ENCODE data around the gene PSMA6. TPM values are rescaled to one million over a fixed set of nuclear protein-coding genes. Genes with fewer than 3 reads are reported as not detected.
A peak's percentile ranks its signal among the peaks of the same experiment; 100 is the strongest.

The PSMA6 gene
- total and polyA plus RNA-seq, 2 of the 8 experiments (the other 6 are each of a cell fraction or from before 2014, with no cell fraction given), result 180 to 238 TPM

GRCh38 chr14:35331605-35332516, 39.7 kb downstream of the PSMA6 start:
- Histone ChIP-seq H3K9me3 (ENCODE audit: insufficient read depth in 2 of 2, low read depth in 1 of 2, low read length in 1 of 2) (no peaks in the 10 kb centered on the region), H3K4me3 (ENCODE audit: extremely low read depth in 1 of 4, insufficient read depth in 2 of 4, low read depth in 3 of 4, low read length in 4 of 4) (no peak overlapping the region; a peak in 1 of 8 replicates), H3K27ac (ENCODE audit: low read depth, low read length) (no peak overlapping the region), H3K14ac (ENCODE audit: insufficient read length) (no peak overlapping the region), H3K4ac (replicated peaks; ENCODE audit: insufficient read length, low read depth, low read length) (no peak overlapping the region), H3K27me3 (replicated peaks in 1 of 4; ENCODE audit: control insufficient read depth in 3 of 4, extremely low read depth in 1 of 4, insufficient read depth in 3 of 4, low read length in 3 of 4) (no peaks in the 10 kb centered on the region), H3K79me1 (ENCODE audit: low read depth, low read length) (no peaks in the 10 kb centered on the region), H2BK120ac (replicated peaks; ENCODE audit: low read depth, low read length) (no peak overlapping the region), H2BK5ac (ENCODE audit: low read depth, low read length) (peak overlapping the region; percentile 24; the same call in 1 of the 2 replicates), H3K23ac (ENCODE audit: insufficient read length) (no peak overlapping the region), H2AK5ac (ENCODE audit: low read depth, low read length) (no peak overlapping the region), H3K4me1 (replicated peaks in 1 of 4; ENCODE audit: control insufficient read depth in 3 of 4, insufficient read depth in 4 of 4, low read length in 3 of 4) (peaks cover 3 to 29% (median 21%) of the 10 kb centered on the region in 4 experiments), H2BK20ac (ENCODE audit: low read length) (no peak overlapping the region), H4K5ac (ENCODE audit: insufficient read length, low read depth, low read length) (peak overlapping the region; percentile 34), H4K91ac (replicated peaks; ENCODE audit: insufficient read length, low read length) (peak overlapping the region; percentile 25), H4K20me1 (replicated peaks in 1 of 2; ENCODE audit: control insufficient read depth in 1 of 2, insufficient read depth in 2 of 2, low read length in 2 of 2) (no peaks in the 10 kb centered on the region), H3K56ac (replicated peaks; ENCODE audit: insufficient read length, low read depth, low read length) (no peak overlapping the region), H2BK12ac (ENCODE audit: low read depth, low read length) (no peak overlapping the region), H3K9ac (replicated peaks in 1 of 4; ENCODE audit: extremely low read depth in 1 of 4, low read depth in 3 of 4, low read length in 3 of 4) (peak overlapping the region in 1 of 4 experiments; percentile 30; a peak in 1 of 7 replicates), H3K18ac (ENCODE audit: extremely low read depth, low read length) (0 out of 2 replicates have a peak overlapping the region, but pooled peaks have one; percentile 60), H3K36me3 (ENCODE audit: control insufficient read depth in 2 of 4, insufficient read depth in 4 of 4, low read length in 3 of 4) (no peaks in the 10 kb centered on the region), H3K23me2 (ENCODE audit: low read depth, low read length) (no peaks in the 10 kb centered on the region), H3K4me2 (ENCODE audit: insufficient read depth in 1 of 2, low read depth in 2 of 2, low read length in 2 of 2) (0 out of 4 replicates have a peak overlapping the region, but pooled peaks of 1 of the 2 experiments have one; percentile 7), H2BK15ac (ENCODE audit: low read length) (peak overlapping the region; percentile 19; the same call in 1 of the 2 replicates), H4K8ac (ENCODE audit: extremely low read depth, insufficient read depth, low read length) (peak overlapping the region; percentile 87), H3K79me2 (ENCODE audit: control insufficient read depth in 1 of 2, insufficient read depth in 2 of 2, low read length in 2 of 2) (no peaks in the 10 kb centered on the region), H2AFZ (ENCODE audit: low read length) (peak overlapping the region; percentile 60; the same call in 1 of the 2 replicates)
- WGBS, 2 experiments (ENCODE audit: extremely low coverage in 1 of 2, insufficient coverage in 1 of 2, insufficient read length in 1 of 2, insufficient replicate concordance in 2 of 2, low coverage in 1 of 2, low lambda C conversion rate in 2 of 2, missing lambda C conversion rate in 1 of 2), result 83% methylated on average over 19 of the region's 21 CpGs; no CpG with 5 or more reads in 1 of the 2 experiments
- POLR2A ChIA-PET (ENCODE audit: partially characterized antibody), result interaction anchor here (1.3 kb wide), 1 partner anchor 73 kb away, joined by 5 read pairs; the partner anchor contains the start of gene NFKBIA
- DNase-seq (ENCODE audit: low read depth in 1 of 2, low spot score in 2 of 2), result peak in 1 of 2 experiments; percentile 50
- TF ChIP-seq TEAD4 (IDR thresholded peaks at IDR 0.05; ENCODE audit: low read depth, low read length), result no peak
- TF ChIP-seq CREB1 (IDR thresholded peaks at IDR 0.05), result 0 out of 2 replicates have a peak, but pooled peaks have one; percentile 25
- TF ChIP-seq SP1 (IDR thresholded peaks at IDR 0.05; ENCODE audit: low read depth, low read length), result peak; percentile 55; the same call in 1 of the 2 replicates
- TF ChIP-seq ASH2L (IDR thresholded peaks at IDR 0.05; ENCODE audit: low read length), result peak; percentile 61
- no peak for TF ChIP-seq CHD2 (IDR thresholded peaks at IDR 0.05; ENCODE audit: low read length)
- no peak for TF ChIP-seq TCF12 (IDR thresholded peaks at IDR 0.05; ENCODE audit: low read depth, low read length)
- CTCF ChIA-PET (ENCODE audit: partially characterized antibody), result interaction anchor here (0.5 to 1.6 kb wide), 5 partner anchors 72 to 357 kb away, joined by 3 to 4 read pairs (median 3); no protein-coding TSS in a partner anchor
- no peak for FAIRE-seq
